Activated CD8-positive, alpha-beta memory T cell treated with anti-CD3 and anti-CD28 coated beads, Interleukin-2, amount 10 ng/mL, durations not matched to agents 7 days and 5 days (primary cell): ENCODE data around the gene MAGI3. TPM values are rescaled to one million over a fixed set of nuclear protein-coding genes. Genes with fewer than 3 reads are reported as not detected.
"Not testable (repeated sequence)": the region's sequence is repeated elsewhere in the genome, so short reads cannot be mapped to it uniquely, and the experiment has no call there.

Source experiments
- ATAC-seq: fragments of 150-1000 bp; cut with Tn5 transposase; one replicate; pipeline ENCODE4 v1.10.0; 2021; ENCODE audit warnings: moderate library complexity
- CTCF ChIA-PET: fragments of 350-600 bp; sonication (Branson Sonifier 250); formaldehyde crosslinking; loops from one replicate; lab custom pipeline; 2021; ENCODE audit warnings: antibody characterized with exemption; lab: Charles Lee
- DNase-seq: peaks from one replicate; pipeline ENCODE4 v3.0.0-alpha.2; 2020
- H3K27ac Mint-ChIP-seq: one replicate; pipeline ENCODE4 v1.8.0; 2021; ENCODE audit warnings: mild to moderate bottlenecking, mixed read lengths
- H3K27me3 Mint-ChIP-seq: one replicate; pipeline ENCODE4 v1.8.0; 2021; ENCODE audit warnings: mixed read lengths
- H3K36me3 Mint-ChIP-seq: one replicate; pipeline ENCODE4 v1.8.0; 2021; ENCODE audit warnings: mild to moderate bottlenecking, mixed read lengths
- H3K4me1 Mint-ChIP-seq: one replicate; pipeline ENCODE4 v1.8.0; 2021; ENCODE audit warnings: mixed read lengths
- H3K4me3 Mint-ChIP-seq: one replicate; pipeline ENCODE4 v1.8.0; 2021; ENCODE audit warnings: mild to moderate bottlenecking, moderate library complexity, mixed read lengths
- H3K9me3 Mint-ChIP-seq: one replicate; pipeline ENCODE4 v1.8.0; 2022; ENCODE audit warnings: low read depth, mixed read lengths
- total RNA-seq, 2 experiments: library from RNA; stranded (reverse); gene quantifications; one replicate each; pipeline ENCODE4 v1.2.3, GENCODE V29; 2021

MAGI3 gene
- total RNA-seq, 2 experiments from 2014 or later = 6.5 to 9.8 TPM

- H3K4me1 Mint-ChIP-seq = no peaks in the 10 kb centered on the region
- DNase-seq (no peak), ATAC-seq (no peak)
- H3K4me3 Mint-ChIP-seq = no peak overlapping the region
- H3K36me3 Mint-ChIP-seq = peaks cover 3% of the 10 kb centered on the region
- CTCF ChIA-PET = interaction anchor here (0.5 kb wide), 1 partner anchor 47 kb away, joined by 3 read pairs; no protein-coding TSS in a partner anchor
- no peaks in the 10 kb centered on the region for H3K27me3 Mint-ChIP-seq
- H3K27ac Mint-ChIP-seq = no peak overlapping the region
- peaks cover 3% of the 10 kb centered on the region for H3K9me3 Mint-ChIP-seq
Observed at GRCh38 chr1:113557187-113557586, 166.9 kb downstream of the MAGI3 start.

GRCh38 chr1:113565621-113566020 is 175.3 kb downstream of the MAGI3 start:
- Mint-ChIP-seq H3K4me1 (no peaks in the 10 kb centered on the region), H3K27ac (no peak overlapping the region), H3K27me3 (no peaks in the 10 kb centered on the region), H3K9me3 (peaks cover 14% of the 10 kb centered on the region), H3K36me3 (peaks cover 3% of the 10 kb centered on the region), H3K4me3 (no peak overlapping the region)
- DNase-seq (no peak), ATAC-seq (no peak)
- CTCF ChIA-PET = no interaction called here

DNA sequence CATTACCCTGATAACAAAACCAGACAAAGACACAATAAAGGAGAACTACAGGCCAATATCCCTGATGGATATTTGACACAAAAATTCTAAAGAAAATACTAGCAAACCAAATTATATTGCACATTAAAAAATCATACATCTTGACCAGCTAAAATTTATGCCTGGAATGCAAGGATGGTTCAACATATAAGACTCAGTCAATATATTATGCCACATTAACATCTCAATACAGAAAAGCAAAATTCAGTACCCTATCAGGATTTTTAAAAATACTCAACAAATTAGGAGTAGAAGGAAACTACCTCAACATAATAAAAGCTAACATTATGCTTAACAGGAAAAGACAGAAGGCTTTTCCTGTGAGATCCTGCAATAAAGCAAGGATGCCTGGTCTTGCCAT is 177.1 kb downstream of the MAGI3 start:
- ATAC-seq (no peak), DNase-seq (no peak)
- H3K4me1 Mint-ChIP-seq = no peaks in the 10 kb centered on the region
- peaks cover 14% of the 10 kb centered on the region for H3K9me3 Mint-ChIP-seq
- H3K27ac Mint-ChIP-seq = no peak overlapping the region
- CTCF ChIA-PET = no interaction called here
- H3K27me3 Mint-ChIP-seq = peaks cover 4% of the 10 kb centered on the region
- peaks cover 3% of the 10 kb centered on the region for H3K36me3 Mint-ChIP-seq
- no peak overlapping the region for H3K4me3 Mint-ChIP-seq

DNA sequence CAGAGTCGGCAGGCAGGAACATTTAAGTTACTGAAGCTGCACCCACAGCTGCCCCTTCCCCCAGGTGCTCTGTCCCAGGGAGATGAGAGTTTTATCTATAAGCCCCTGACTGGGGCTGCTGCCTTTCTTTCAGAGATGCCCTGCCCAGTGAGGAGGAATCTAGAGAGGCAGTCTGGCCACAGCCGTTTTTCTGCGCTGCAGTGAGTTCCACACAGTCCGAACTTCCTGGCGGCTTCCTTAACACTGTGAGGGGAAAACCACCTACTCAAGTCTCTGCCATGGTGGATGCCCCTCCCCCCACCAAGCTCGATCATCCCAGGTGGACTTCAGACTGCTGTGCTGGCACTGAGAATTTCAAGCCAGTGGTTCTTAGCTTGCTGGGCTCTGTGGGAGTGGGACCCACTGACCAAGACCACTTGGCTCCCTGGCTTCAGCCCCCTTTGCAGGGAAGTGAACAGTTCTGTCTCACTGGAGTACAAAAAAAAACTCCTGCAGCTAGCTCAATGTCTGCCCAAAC is 185.5 kb downstream of the MAGI3 start:
- H3K4me3 Mint-ChIP-seq, CTCF ChIA-PET, ATAC-seq, H3K27ac Mint-ChIP-seq, H3K4me1 Mint-ChIP-seq, DNase-seq, H3K9me3 Mint-ChIP-seq, H3K27me3 Mint-ChIP-seq, H3K36me3 Mint-ChIP-seq: not testable (repeated sequence)

DNA sequence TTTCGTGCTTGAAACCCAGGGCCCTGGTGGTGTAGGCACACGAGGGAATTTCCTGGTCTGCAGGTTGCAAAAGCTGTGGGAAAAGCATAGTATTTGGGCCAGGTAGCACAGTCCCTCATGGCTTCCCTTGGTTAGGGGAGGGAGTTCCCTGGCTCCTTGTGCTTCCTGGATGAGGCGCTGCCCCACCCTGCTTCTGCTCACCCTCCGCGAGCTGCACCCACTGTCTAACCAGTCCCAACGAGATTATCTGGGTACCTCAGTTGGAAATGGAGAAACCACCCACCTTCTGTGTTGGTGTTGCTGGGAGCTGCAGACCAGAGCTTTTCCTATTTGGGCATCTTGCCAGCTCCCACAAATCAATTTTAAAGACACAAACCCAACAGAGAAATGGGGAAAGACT is 186.0 kb downstream of the MAGI3 start:
- H3K4me1 Mint-ChIP-seq = no peaks in the 10 kb centered on the region
- ATAC-seq (no peak), DNase-seq (no peak)
- H3K27me3 Mint-ChIP-seq = peaks cover 4% of the 10 kb centered on the region
- H3K4me3 Mint-ChIP-seq = no peak overlapping the region
- H3K27ac Mint-ChIP-seq = no peak overlapping the region
- CTCF ChIA-PET = no interaction called here
- peaks cover 6% of the 10 kb centered on the region for H3K9me3 Mint-ChIP-seq
- no peaks in the 10 kb centered on the region for H3K36me3 Mint-ChIP-seq

DNA sequence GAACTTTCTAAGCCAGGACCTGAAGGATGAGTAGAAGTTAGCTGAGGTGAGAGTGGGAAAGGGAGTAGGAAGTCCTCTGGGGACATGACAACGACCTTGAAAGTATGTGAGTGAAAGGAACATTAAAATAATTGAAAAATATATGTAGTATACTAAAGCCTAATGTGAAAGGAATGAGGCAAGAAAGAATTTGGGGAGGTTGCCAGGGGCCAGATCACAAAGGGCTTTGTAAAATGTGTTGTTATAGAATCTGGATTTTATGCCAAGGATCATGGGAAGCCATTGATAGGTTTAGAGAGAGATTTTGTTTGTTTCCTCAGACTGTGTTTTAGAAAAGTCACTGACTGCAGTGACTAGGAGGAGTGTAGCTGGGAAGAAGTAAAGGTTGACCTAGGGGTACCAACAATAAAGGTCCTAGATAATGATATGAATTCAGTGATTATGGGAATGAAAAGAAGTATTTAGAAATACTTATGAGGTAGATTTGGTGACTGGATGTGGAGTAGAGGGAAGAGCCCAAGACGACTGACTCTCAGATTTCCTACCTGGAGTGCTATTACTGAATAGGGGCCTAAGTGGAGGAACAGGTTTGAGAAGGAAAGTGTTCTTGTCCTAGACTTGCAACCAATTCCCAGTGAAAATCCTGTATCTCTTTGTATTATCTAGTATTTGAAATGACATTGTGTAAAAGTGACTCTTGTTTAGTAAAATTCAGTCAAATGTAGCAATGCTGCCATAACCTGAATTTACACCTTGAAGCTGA is 189.1 kb downstream of the MAGI3 start:
- H3K9me3 Mint-ChIP-seq = peaks cover 4% of the 10 kb centered on the region
- DNase-seq = no peak
- CTCF ChIA-PET = no interaction called here
- H3K4me3 Mint-ChIP-seq = no peak overlapping the region
- no peaks in the 10 kb centered on the region for H3K4me1 Mint-ChIP-seq
- peaks cover 1% of the 10 kb centered on the region for H3K36me3 Mint-ChIP-seq
- no peaks in the 10 kb centered on the region for H3K27me3 Mint-ChIP-seq
- H3K27ac Mint-ChIP-seq = no peak overlapping the region
- no peak for ATAC-seq

GRCh38 chr1:113581323-113581722 is 191.0 kb downstream of the MAGI3 start:
- DNase-seq (no peak), ATAC-seq (no peak)
- H3K36me3 Mint-ChIP-seq = peaks cover 1% of the 10 kb centered on the region
- no peaks in the 10 kb centered on the region for H3K9me3 Mint-ChIP-seq
- no peaks in the 10 kb centered on the region for H3K27me3 Mint-ChIP-seq
- no peak overlapping the region for H3K4me3 Mint-ChIP-seq
- CTCF ChIA-PET = no interaction called here
- H3K4me1 Mint-ChIP-seq = no peaks in the 10 kb centered on the region
- H3K27ac Mint-ChIP-seq = no peak overlapping the region

DNA sequence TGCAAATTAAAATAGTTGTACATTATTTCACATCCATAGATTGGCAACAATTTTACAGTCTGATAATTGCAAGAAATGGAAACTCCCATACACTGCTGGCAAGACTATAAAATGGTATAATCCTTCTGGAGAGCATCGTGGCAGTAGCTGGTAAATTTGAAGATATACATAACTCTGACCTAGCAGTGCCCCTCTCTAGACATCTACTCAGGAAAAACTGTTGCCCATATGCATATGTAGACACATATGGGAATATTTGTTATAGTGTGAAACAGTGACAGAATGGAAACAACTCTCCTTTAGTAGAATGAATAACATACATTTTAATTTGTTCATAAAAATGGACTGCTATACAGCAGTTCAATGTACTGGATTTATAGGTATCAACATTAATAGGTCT is 191.8 kb downstream of the MAGI3 start:
- no peak for DNase-seq
- CTCF ChIA-PET = no interaction called here
- ATAC-seq = no peak
- Mint-ChIP-seq H3K27me3 (no peaks in the 10 kb centered on the region), H3K36me3 (peaks cover 1% of the 10 kb centered on the region), H3K4me3 (no peak overlapping the region), H3K4me1 (no peaks in the 10 kb centered on the region), H3K9me3 (no peaks in the 10 kb centered on the region), H3K27ac (no peak overlapping the region)

DNA sequence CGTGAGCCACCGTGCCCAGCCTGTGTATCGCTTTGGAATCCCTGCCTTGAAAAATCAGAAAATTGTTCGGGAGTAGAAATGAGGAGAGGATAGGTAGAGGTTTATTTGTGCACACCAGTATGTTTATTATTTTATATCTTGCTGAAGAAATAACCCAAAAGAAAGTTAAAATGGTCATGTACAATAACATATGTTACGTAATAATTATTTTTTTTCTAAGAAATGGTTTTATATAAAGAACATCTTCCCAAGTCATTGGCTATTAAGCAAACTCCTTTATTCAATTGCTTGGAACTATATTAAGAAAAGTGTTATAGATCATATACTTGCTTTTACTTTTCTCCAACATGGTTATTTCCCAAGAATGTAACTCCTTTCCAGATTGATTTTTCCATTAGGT is 197.2 kb downstream of the MAGI3 start:
- DNase-seq (no peak), ATAC-seq (no peak)
- no peaks in the 10 kb centered on the region for H3K27me3 Mint-ChIP-seq
- H3K27ac Mint-ChIP-seq = no peak overlapping the region
- H3K36me3 Mint-ChIP-seq = peaks cover 2% of the 10 kb centered on the region
- CTCF ChIA-PET = no interaction called here
- no peaks in the 10 kb centered on the region for H3K9me3 Mint-ChIP-seq
- H3K4me3 Mint-ChIP-seq = no peak overlapping the region
- H3K4me1 Mint-ChIP-seq = no peaks in the 10 kb centered on the region

- Mint-ChIP-seq H3K27ac (no peak overlapping the region), H3K4me1 (no peaks in the 10 kb centered on the region), H3K36me3 (peaks cover 11% of the 10 kb centered on the region), H3K4me3 (no peak overlapping the region), H3K9me3 (peaks cover 4% of the 10 kb centered on the region), H3K27me3 (no peaks in the 10 kb centered on the region)
- DNase-seq (no peak), ATAC-seq (no peak)
- CTCF ChIA-PET = no interaction called here
Observed at GRCh38 chr1:113592230-113592629, 201.9 kb downstream of the MAGI3 start.

DNA sequence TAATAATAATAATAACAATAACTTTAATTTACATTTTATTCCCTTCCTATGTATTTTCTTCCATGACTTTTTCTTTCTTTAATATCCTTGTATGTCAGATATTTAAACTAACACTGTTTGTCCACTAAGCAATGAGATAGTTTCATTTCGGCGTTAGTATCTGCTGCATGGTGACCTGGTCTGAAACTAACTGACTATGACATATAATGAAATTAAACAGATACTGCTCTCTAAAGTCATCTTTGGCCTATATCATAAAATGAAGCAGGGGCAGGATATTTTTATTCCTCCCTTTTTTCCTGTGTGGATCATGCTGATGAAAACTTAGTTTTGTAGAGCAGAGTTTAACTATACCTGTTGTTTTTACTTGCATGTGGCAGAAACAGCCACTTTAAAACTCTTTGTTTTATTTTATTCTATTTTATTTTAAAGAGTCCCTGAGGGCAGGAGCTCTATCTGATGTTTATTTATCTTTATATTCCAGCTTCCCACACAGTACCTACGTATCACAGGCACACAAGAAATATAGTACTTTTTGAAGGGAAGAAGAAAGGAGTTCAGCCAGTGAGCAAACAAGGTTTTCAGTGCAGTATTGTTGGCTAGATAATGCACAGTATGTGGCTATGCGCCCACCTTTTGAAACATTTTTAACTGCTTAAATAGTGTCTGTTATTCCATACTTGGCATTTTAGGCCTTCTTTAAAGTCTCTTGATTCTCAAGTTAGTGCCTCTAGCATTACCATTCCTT is 203.4 kb downstream of the MAGI3 start:
- CTCF ChIA-PET = interaction anchor here (1.3 kb wide), 1 partner anchor 521 kb away, joined by 3 read pairs; the partner anchor contains the start of gene LRIG2
- H3K27me3 Mint-ChIP-seq = no peaks in the 10 kb centered on the region
- ATAC-seq (no peak), DNase-seq (no peak)
- peaks cover 13% of the 10 kb centered on the region for H3K9me3 Mint-ChIP-seq
- H3K4me3 Mint-ChIP-seq = no peak overlapping the region
- H3K27ac Mint-ChIP-seq = no peak overlapping the region
- H3K36me3 Mint-ChIP-seq = peaks cover 14% of the 10 kb centered on the region
- H3K4me1 Mint-ChIP-seq = no peaks in the 10 kb centered on the region

GRCh38 chr1:113604466-113604865 is 214.2 kb downstream of the MAGI3 start:
- not testable (repeated sequence) for H3K27ac Mint-ChIP-seq, DNase-seq, H3K4me3 Mint-ChIP-seq, H3K27me3 Mint-ChIP-seq, H3K9me3 Mint-ChIP-seq, ATAC-seq
- Mint-ChIP-seq H3K4me1 (peaks cover 11% of the 10 kb centered on the region), H3K36me3 (peaks cover 11% of the 10 kb centered on the region)
- CTCF ChIA-PET = interaction anchor here (0.7 to 1.6 kb wide), 2 partner anchors 37 to 47 kb away, joined by 3 read pairs; no protein-coding TSS in a partner anchor

- DNase-seq = no peak
- H3K36me3 Mint-ChIP-seq = peaks cover 11% of the 10 kb centered on the region
- ATAC-seq = no peak
- peaks cover 7% of the 10 kb centered on the region for H3K9me3 Mint-ChIP-seq
- H3K4me3 Mint-ChIP-seq = no peak overlapping the region
- no peak overlapping the region for H3K27ac Mint-ChIP-seq
- CTCF ChIA-PET = interaction anchor here (1.6 kb wide), 1 partner anchor 36 kb away, joined by 3 read pairs; no protein-coding TSS in a partner anchor
- H3K27me3 Mint-ChIP-seq = no peaks in the 10 kb centered on the region
- peaks cover 11% of the 10 kb centered on the region for H3K4me1 Mint-ChIP-seq
Observed at GRCh38 chr1:113605146-113605545, 214.8 kb downstream of the MAGI3 start.
